Measurements from ENCODE around the gene ABCC10.

DNA sequence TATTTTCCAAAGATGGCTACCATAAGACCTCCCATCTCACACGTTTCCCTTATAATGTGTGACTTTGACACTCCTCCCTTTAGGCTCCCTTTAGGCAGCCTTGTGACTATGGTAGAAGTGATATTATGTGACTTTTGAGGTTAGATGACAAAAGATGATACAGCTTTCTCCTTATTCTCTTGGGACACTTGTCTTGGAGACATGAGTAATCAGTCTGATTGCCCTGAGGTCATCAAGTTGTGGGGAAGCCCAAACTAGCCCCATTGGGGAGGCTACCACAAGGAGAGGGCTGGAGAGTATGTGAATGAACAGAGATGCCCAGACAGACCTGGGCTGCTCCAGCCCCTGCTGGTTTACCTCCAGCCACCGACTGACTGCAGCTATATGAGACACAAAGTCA, 38.6 kb downstream of the ABCC10 start:
- TF ChIP-seq, protein P1, sequence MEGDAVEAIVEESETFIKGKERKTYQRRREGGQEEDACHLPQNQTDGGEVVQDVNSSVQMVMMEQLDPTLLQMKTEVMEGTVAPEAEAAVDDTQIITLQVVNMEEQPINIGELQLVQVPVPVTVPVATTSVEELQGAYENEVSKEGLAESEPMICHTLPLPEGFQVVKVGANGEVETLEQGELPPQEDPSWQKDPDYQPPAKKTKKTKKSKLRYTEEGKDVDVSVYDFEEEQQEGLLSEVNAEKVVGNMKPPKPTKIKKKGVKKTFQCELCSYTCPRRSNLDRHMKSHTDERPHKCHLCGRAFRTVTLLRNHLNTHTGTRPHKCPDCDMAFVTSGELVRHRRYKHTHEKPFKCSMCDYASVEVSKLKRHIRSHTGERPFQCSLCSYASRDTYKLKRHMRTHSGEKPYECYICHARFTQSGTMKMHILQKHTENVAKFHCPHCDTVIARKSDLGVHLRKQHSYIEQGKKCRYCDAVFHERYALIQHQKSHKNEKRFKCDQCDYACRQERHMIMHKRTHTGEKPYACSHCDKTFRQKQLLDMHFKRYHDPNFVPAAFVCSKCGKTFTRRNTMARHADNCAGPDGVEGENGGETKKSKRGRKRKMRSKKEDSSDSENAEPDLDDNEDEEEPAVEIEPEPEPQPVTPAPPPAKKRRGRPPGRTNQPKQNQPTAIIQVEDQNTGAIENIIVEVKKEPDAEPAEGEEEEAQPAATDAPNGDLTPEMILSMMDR (IDR thresholded peaks at IDR 0.05; ENCODE audit: low read length), result no peak
- TF ChIP-seq EZH2 (optimal IDR thresholded peaks at IDR 0.05; ENCODE audit: low read depth, low read length), result no peak
- TF ChIP-seq EZH2phosphoT487 (IDR thresholded peaks at IDR 0.05; ENCODE audit: low read length), result no peak

Measured in MM.1S (cell line).